ENCODE data around the gene TCHP. TPM values are rescaled to one million over a fixed set of nuclear protein-coding genes. Genes with fewer than 3 reads are reported as not detected.

The TCHP gene
- total and polyA plus RNA-seq, 7 experiments from 2014 or later = 10.1 to 40.0 (median 29.8) TPM

DNA sequence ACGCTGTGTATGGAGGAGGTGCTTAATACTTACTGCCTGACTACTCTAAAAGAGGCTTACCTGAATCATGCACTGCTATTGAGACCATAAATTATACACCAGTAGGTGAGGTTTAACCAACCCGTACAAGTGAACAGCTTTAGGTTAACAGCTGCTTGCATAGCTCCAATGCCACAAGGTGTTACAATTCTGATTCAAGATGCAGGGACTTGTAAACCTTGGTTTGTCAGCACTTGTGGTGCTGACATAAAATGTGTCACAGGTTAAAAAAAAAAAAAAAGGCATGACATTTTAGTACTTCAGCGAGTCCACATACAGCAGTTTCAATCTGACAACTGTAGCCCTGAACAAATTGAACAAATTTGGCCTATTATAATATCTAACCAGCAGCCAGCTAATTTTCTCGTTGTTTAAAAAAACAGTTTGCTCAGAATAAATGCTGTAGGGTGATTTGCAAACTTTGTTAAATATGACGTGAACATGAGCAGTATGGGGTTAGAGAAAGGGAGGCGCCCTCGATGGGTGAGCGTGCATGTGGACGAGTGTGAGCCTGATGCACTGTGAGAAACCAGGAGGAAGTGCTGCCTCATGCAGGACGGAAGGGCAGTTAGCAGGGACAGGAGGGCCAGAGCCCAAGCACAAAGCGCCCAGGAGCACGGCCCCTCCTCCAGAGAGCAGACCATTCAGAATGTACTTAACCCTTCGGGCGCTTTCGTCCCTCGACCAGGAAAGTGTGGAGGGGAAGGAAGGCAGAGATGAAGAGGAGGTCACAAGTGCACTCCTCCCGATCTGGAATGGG, 44.7 kb downstream of the TCHP start:
- H3K36me3 Mint-ChIP-seq = peaks cover 10 to 38% (median 18%) of the 10 kb centered on the region in 5 donors

DNA sequence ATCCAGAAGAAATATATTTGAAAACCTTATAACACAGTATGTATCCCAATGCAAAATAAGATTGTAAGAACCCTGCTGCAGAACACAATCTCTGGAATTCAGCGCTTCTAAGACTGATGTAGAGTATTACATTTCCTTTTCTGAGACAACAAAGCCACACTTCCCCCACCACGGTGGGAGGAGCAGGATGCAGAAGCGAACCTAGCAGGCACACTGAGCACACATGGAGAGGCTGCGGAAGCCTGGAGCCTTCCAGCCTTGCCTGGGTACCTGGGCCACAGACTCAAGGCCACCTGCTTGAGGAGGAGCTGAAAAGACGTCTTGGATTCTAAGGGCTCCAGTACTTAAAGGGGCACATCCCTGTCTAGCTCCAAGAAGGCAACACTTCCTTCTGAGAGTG, 46.4 kb downstream of the TCHP start:
- peak in 1 of 9 donors; percentile 10 for DNase-seq
- intact Hi-C loops (cut with micrococcal nuclease) = no loop called here
- H3K4me1 ChIP-seq (ENCODE audit: control insufficient read depth in 2 of 2, insufficient read depth in 2 of 2, low read length in 2 of 2) = peaks cover 0 to 17% of the 10 kb centered on the region in 2 donors
- ChIA-PET CTCF (no interaction called here), POLR2A (no interaction called here)
- no peak overlapping the region for H3K4me3 ChIP-seq (ENCODE audit: low read length)
- H3K27ac ChIP-seq (ENCODE audit: low read depth, low read length) = peak overlapping the region; percentile 31
- H3K9me3 Mint-ChIP-seq = no peaks in the 10 kb centered on the region
- peaks cover 22 to 38% (median 35%) of the 10 kb centered on the region in 7 donors for H3K4me1 Mint-ChIP-seq
- H3K27ac Mint-ChIP-seq = peak overlapping the region; percentile 51 to 86 (median 82)
- no peaks in the 10 kb centered on the region for H3K27me3 ChIP-seq (ENCODE audit: control insufficient read depth in 2 of 2, insufficient read depth in 2 of 2, low read length in 2 of 2)
- ATAC-seq = peak; percentile 53
- H3K36me3 Mint-ChIP-seq = peaks cover 12 to 46% (median 23%) of the 10 kb centered on the region in 5 donors
- H3K9me3 ChIP-seq (ENCODE audit: control insufficient read depth in 2 of 3, low read length in 3 of 3) = no peaks in the 10 kb centered on the region
- peak overlapping the region; percentile 24 to 67 (median 52) for H3K4me3 Mint-ChIP-seq
- H3K36me3 ChIP-seq (ENCODE audit: control insufficient read depth in 2 of 3, insufficient read depth in 3 of 3, low read length in 3 of 3) = peaks cover 0 to 47% (median 14%) of the 10 kb centered on the region in 3 experiments
- H3K27me3 Mint-ChIP-seq = no peaks in the 10 kb centered on the region

More for the DNA sequence above, 44.7 kb downstream of the TCHP start:
- DNase-seq (no peak), ATAC-seq (peak; percentile 72)
- Mint-ChIP-seq H3K4me3 (no peak overlapping the region), H3K4me1 (peaks cover 23 to 32% (median 29%) of the 10 kb centered on the region in 7 donors), H3K27ac (peak overlapping the region in 3 of 9 donors; percentile 23 to 65 (median 25)), H3K27me3 (no peaks in the 10 kb centered on the region), H3K9me3 (no peaks in the 10 kb centered on the region)
- H3K9me3 ChIP-seq (ENCODE audit: control insufficient read depth in 2 of 3, low read length in 3 of 3) = no peaks in the 10 kb centered on the region
- H3K4me3 ChIP-seq (ENCODE audit: low read length) = no peak overlapping the region
- ChIA-PET CTCF (no interaction called here), POLR2A (interaction anchor here (0.5 kb wide), 1 partner anchor 56 kb away, joined by 3 read pairs; no protein-coding TSS in a partner anchor)
- H3K27ac ChIP-seq (ENCODE audit: low read depth, low read length) = no peak overlapping the region
- peaks cover 0 to 17% of the 10 kb centered on the region in 2 donors for H3K4me1 ChIP-seq (ENCODE audit: control insufficient read depth in 2 of 2, insufficient read depth in 2 of 2, low read length in 2 of 2)
- intact Hi-C loops (cut with micrococcal nuclease) = no loop called here
- peaks cover 0 to 30% (median 7%) of the 10 kb centered on the region in 3 experiments for H3K36me3 ChIP-seq (ENCODE audit: control insufficient read depth in 2 of 3, insufficient read depth in 3 of 3, low read length in 3 of 3)
- H3K27me3 ChIP-seq (ENCODE audit: control insufficient read depth in 2 of 2, insufficient read depth in 2 of 2, low read length in 2 of 2) = no peaks in the 10 kb centered on the region

DNA sequence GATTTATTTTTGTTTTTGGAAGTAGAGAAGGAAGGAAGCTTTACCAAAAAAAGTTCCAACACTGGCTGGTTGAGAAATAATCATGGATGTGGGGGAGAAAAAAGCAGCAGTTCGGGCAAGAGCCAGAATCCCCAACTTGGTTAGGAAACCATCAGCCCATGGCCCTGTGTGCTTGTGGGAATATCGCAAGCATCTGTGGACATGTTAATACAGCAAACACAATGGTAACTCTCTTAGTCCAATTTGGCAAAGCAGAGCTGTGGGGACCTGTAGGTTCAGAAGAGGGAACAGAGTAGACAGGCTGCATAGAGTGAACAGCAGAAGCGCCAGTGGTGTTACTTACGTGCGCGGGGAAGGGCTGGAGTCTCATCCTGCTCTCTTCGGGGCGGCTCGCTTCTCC, 46.8 kb downstream of the TCHP start:
- H3K27ac Mint-ChIP-seq = peak overlapping the region; percentile 51 to 86 (median 82)
- ATAC-seq = no peak
- H3K27ac ChIP-seq (ENCODE audit: low read depth, low read length) = peak overlapping the region; percentile 31
- H3K4me1 ChIP-seq (ENCODE audit: control insufficient read depth in 2 of 2, insufficient read depth in 2 of 2, low read length in 2 of 2) = peaks cover 0 to 17% of the 10 kb centered on the region in 2 donors
- H3K36me3 ChIP-seq (ENCODE audit: control insufficient read depth in 2 of 3, insufficient read depth in 3 of 3, low read length in 3 of 3) = peaks cover 4 to 51% (median 18%) of the 10 kb centered on the region in 3 experiments
- H3K27me3 Mint-ChIP-seq = no peaks in the 10 kb centered on the region
- CTCF ChIA-PET = no interaction called here
- no peaks in the 10 kb centered on the region for H3K27me3 ChIP-seq (ENCODE audit: control insufficient read depth in 2 of 2, insufficient read depth in 2 of 2, low read length in 2 of 2)
- H3K4me3 Mint-ChIP-seq = peak overlapping the region; percentile 32 to 71 (median 54)
- peaks cover 24 to 38% (median 35%) of the 10 kb centered on the region in 7 donors for H3K4me1 Mint-ChIP-seq
- H3K9me3 ChIP-seq (ENCODE audit: control insufficient read depth in 2 of 3, low read length in 3 of 3) = no peaks in the 10 kb centered on the region
- no peak for DNase-seq
- peaks cover 16 to 50% (median 26%) of the 10 kb centered on the region in 5 donors for H3K36me3 Mint-ChIP-seq
- intact Hi-C loops (cut with micrococcal nuclease) = no loop called here
- H3K9me3 Mint-ChIP-seq = no peaks in the 10 kb centered on the region
- POLR2A ChIA-PET = no interaction called here
- H3K4me3 ChIP-seq (ENCODE audit: low read length) = no peak overlapping the region

DNA sequence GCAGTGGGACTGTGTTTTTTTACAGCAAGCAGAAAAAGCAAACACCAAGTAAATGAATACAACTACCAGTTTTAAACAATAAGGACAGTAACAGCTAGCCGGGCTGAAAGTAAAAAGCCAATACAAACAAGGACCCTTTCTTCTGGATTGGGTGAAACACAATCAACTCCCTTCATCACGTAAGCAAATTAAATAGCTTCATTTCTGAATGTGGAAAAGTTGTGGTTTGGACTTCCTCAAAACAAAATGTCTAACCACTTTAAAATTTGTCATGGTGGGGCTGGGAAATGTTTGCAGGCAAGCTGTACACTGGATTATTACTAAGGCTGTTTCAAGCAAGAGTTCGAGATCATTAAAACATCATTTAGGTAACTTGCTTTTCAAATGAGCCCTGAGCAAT, 47.4 kb downstream of the TCHP start:
- Mint-ChIP-seq H3K4me3 (peak overlapping the region in 6 of 10 donors; percentile 32 to 67 (median 47)), H3K36me3 (peaks cover 22 to 56% (median 31%) of the 10 kb centered on the region in 5 donors), H3K27me3 (no peaks in the 10 kb centered on the region), H3K4me1 (peaks cover 25 to 42% (median 35%) of the 10 kb centered on the region in 7 donors), H3K27ac (peak overlapping the region in 8 of 9 donors; percentile 59 to 86 (median 82)), H3K9me3 (no peaks in the 10 kb centered on the region)
- peak overlapping the region; percentile 49 for H3K27ac ChIP-seq (ENCODE audit: low read depth, low read length)
- DNase-seq = no peak
- no peaks in the 10 kb centered on the region for H3K9me3 ChIP-seq (ENCODE audit: control insufficient read depth in 2 of 3, low read length in 3 of 3)
- peak; percentile 26 for ATAC-seq
- H3K4me1 ChIP-seq (ENCODE audit: control insufficient read depth in 2 of 2, insufficient read depth in 2 of 2, low read length in 2 of 2) = peaks cover 0 to 17% of the 10 kb centered on the region in 2 donors
- ChIA-PET CTCF (no interaction called here), POLR2A (no interaction called here)
- H3K4me3 ChIP-seq (ENCODE audit: low read length) = no peak overlapping the region
- no peaks in the 10 kb centered on the region for H3K27me3 ChIP-seq (ENCODE audit: control insufficient read depth in 2 of 2, insufficient read depth in 2 of 2, low read length in 2 of 2)
- intact Hi-C loops (cut with micrococcal nuclease) = no loop called here
- H3K36me3 ChIP-seq (ENCODE audit: control insufficient read depth in 2 of 3, insufficient read depth in 3 of 3, low read length in 3 of 3) = peaks cover 10 to 57% (median 24%) of the 10 kb centered on the region in 3 experiments

DNA sequence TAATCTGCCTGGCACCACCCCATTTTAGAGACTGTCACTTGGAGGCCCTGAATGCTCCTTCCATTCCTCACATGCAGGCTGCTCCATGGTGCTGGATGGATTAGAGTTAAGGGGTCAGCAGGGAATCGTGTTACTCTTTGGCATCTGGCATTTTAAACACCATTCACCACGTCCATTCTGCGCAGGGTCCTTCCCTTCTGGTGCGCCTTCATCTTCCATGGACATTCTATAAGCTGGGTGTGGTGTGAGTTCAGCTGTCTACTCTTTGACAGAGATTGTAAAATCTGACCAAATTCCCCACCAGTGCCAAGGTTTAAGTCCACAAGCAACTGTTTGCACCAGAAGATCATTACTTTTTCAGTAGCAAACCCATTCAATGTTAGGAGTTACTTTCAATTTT, 48.3 kb downstream of the TCHP start:
- H3K4me1 ChIP-seq (ENCODE audit: control insufficient read depth in 2 of 2, insufficient read depth in 2 of 2, low read length in 2 of 2) = peaks cover 0 to 17% of the 10 kb centered on the region in 2 donors
- H3K4me1 Mint-ChIP-seq = peaks cover 25 to 47% (median 35%) of the 10 kb centered on the region in 7 donors
- H3K36me3 ChIP-seq (ENCODE audit: control insufficient read depth in 2 of 3, insufficient read depth in 3 of 3, low read length in 3 of 3) = peaks cover 18 to 66% (median 33%) of the 10 kb centered on the region in 3 experiments
- intact Hi-C loops (cut with micrococcal nuclease) = no loop called here
- peak overlapping the region in 6 of 10 donors; percentile 4 to 51 (median 42) for H3K4me3 Mint-ChIP-seq
- ChIA-PET CTCF (no interaction called here), POLR2A (no interaction called here)
- H3K36me3 Mint-ChIP-seq = peaks cover 29 to 64% (median 37%) of the 10 kb centered on the region in 5 donors
- H3K4me3 ChIP-seq (ENCODE audit: low read length) = no peak overlapping the region
- H3K9me3 Mint-ChIP-seq = peaks cover 0 to under 1% (median 0%) of the 10 kb centered on the region in 11 donors
- DNase-seq (no peak), ATAC-seq (no peak)
- no peaks in the 10 kb centered on the region for H3K27me3 ChIP-seq (ENCODE audit: control insufficient read depth in 2 of 2, insufficient read depth in 2 of 2, low read length in 2 of 2)
- no peaks in the 10 kb centered on the region for H3K9me3 ChIP-seq (ENCODE audit: control insufficient read depth in 2 of 3, low read length in 3 of 3)
- H3K27me3 Mint-ChIP-seq = no peaks in the 10 kb centered on the region
- H3K27ac ChIP-seq (ENCODE audit: low read depth, low read length) = no peak overlapping the region
- peak overlapping the region in 8 of 9 donors; percentile 34 to 83 (median 79) for H3K27ac Mint-ChIP-seq

DNA sequence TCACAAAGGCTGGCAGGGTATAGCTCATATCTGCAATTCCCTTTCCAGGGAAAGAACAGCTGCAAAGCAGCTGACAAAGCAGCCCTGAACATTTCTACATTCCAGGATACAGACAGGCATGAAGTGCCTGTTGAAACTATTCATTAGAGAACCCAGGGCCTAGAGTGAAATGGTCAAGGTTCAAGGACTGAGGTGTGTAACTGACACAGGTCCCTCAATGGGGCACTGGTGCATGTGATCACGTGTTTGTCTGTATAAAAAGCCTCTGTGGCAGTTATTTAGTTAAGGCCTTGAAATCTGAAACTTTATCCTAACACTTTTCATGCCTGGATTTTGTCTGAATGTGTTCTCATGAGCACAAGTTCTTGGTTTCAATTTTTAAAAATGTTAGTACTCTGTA, 49.0 kb downstream of the TCHP start:
- ATAC-seq (no peak), DNase-seq (no peak)
- peaks cover 0 to 17% of the 10 kb centered on the region in 2 donors for H3K4me1 ChIP-seq (ENCODE audit: control insufficient read depth in 2 of 2, insufficient read depth in 2 of 2, low read length in 2 of 2)
- peaks cover 20 to 71% (median 36%) of the 10 kb centered on the region in 3 experiments for H3K36me3 ChIP-seq (ENCODE audit: control insufficient read depth in 2 of 3, insufficient read depth in 3 of 3, low read length in 3 of 3)
- CTCF ChIA-PET = no interaction called here
- Mint-ChIP-seq H3K4me3 (no peak overlapping the region), H3K4me1 (peaks cover 25 to 50% (median 35%) of the 10 kb centered on the region in 7 donors), H3K9me3 (peaks cover 0 to 1% (median 0%) of the 10 kb centered on the region in 11 donors), H3K27me3 (no peaks in the 10 kb centered on the region), H3K36me3 (peaks cover 30 to 64% (median 37%) of the 10 kb centered on the region in 5 donors), H3K27ac (peak overlapping the region in 4 of 9 donors; percentile 45 to 83 (median 66))
- H3K27ac ChIP-seq (ENCODE audit: low read depth, low read length) = no peak overlapping the region
- no peaks in the 10 kb centered on the region for H3K27me3 ChIP-seq (ENCODE audit: control insufficient read depth in 2 of 2, insufficient read depth in 2 of 2, low read length in 2 of 2)
- POLR2A ChIA-PET = no interaction called here
- no peaks in the 10 kb centered on the region for H3K9me3 ChIP-seq (ENCODE audit: control insufficient read depth in 2 of 3, low read length in 3 of 3)
- no peak overlapping the region for H3K4me3 ChIP-seq (ENCODE audit: low read length)
- intact Hi-C loops (cut with micrococcal nuclease) = no loop called here
